ENCODE results near the gene STS.
"Not testable (repeated sequence)": the region's sequence is repeated elsewhere in the genome, so short reads cannot be mapped to it uniquely, and the experiment has no call there.

The STS gene

GRCh38 chrX:7169627-7170026, 22.1 kb downstream of the STS start:
- no peak for TF ChIP-seq CTCF (IDR thresholded peaks at IDR 0.05; ENCODE audit: control insufficient read depth, extremely low read depth, insufficient read depth)
- no peak overlapping the region for H3K4me3 ChIP-seq (ENCODE audit: low read depth, low read length)
- DNase-seq (ENCODE audit: low read depth): no peak

- H3K4me3 ChIP-seq (ENCODE audit: low read depth, low read length): no peak overlapping the region
- DNase-seq (ENCODE audit: low read depth): no peak
- TF ChIP-seq CTCF (IDR thresholded peaks at IDR 0.05; ENCODE audit: control insufficient read depth, extremely low read depth, insufficient read depth): peak; percentile 28
Measured at GRCh38 chrX:7170898-7171297, 23.4 kb downstream of the STS start.

GRCh38 chrX:7178859-7179258, 31.3 kb downstream of the STS start:
- not testable (repeated sequence) for DNase-seq (ENCODE audit: low read depth); H3K4me3 ChIP-seq (ENCODE audit: low read depth, low read length)

- DNase-seq (ENCODE audit: low read depth): no peak
- no peak for TF ChIP-seq CTCF (IDR thresholded peaks at IDR 0.05; ENCODE audit: control insufficient read depth, extremely low read depth, insufficient read depth)
- no peak overlapping the region for H3K4me3 ChIP-seq (ENCODE audit: low read depth, low read length)
Measured at GRCh38 chrX:7179446-7179845, 31.9 kb downstream of the STS start.

- H3K4me3 ChIP-seq (ENCODE audit: low read depth, low read length): no peak overlapping the region
- TF ChIP-seq CTCF (IDR thresholded peaks at IDR 0.05; ENCODE audit: control insufficient read depth, extremely low read depth, insufficient read depth): no peak
Measured at GRCh38 chrX:7184816-7185215, 37.3 kb downstream of the STS start.

GRCh38 chrX:7188672-7189071, 41.2 kb downstream of the STS start:
- DNase-seq (ENCODE audit: low read depth): no peak
- H3K4me3 ChIP-seq (ENCODE audit: low read depth, low read length): no peak overlapping the region
- TF ChIP-seq CTCF (IDR thresholded peaks at IDR 0.05; ENCODE audit: control insufficient read depth, extremely low read depth, insufficient read depth): no peak

More at GRCh38 chrX:7184816-7185215, 37.3 kb downstream of the STS start:
- DNase-seq (ENCODE audit: low read depth): no peak

- no peak for DNase-seq (ENCODE audit: low read depth)
- H3K4me3 ChIP-seq (ENCODE audit: low read depth, low read length): no peak overlapping the region
- TF ChIP-seq CTCF (IDR thresholded peaks at IDR 0.05; ENCODE audit: control insufficient read depth, extremely low read depth, insufficient read depth): peak; percentile 22; the same call in 1 of the 2 replicates
Measured at GRCh38 chrX:7190157-7190556, 42.6 kb downstream of the STS start.

All from LNCaP clone FGC (cell line).